Measurements from ENCODE around the gene DDAH1.

Gene DDAH1

GRCh38 chr1:85356130-85356529 lies 108.8 kb downstream of the DDAH1 start:
- Histone ChIP-seq H3K36me3 (ENCODE audit: insufficient read depth, low read length) (no peaks in the 10 kb centered on the region), H3K4me2 (ENCODE audit: low read depth, low read length, poor library complexity, severe bottlenecking) (no peak overlapping the region)

GRCh38 chr1:85352055-85352454 lies 112.9 kb downstream of the DDAH1 start:
- H3K27me3 ChIP-seq (ENCODE audit: insufficient read depth, low read length, poor library complexity, severe bottlenecking), result no peaks in the 10 kb centered on the region

More at GRCh38 chr1:85356130-85356529, 108.8 kb downstream of the DDAH1 start:
- Histone ChIP-seq H2AFZ (ENCODE audit: low read length) (no peak overlapping the region), H3K4me1 (ENCODE audit: insufficient read depth, low read length, poor library complexity, severe bottlenecking) (no peaks in the 10 kb centered on the region), H3K79me2 (ENCODE audit: insufficient read depth, low read length) (no peaks in the 10 kb centered on the region), H3K9ac (ENCODE audit: low read depth, low read length, poor library complexity, severe bottlenecking) (no peak overlapping the region), H3K27me3 (ENCODE audit: insufficient read depth, low read length, poor library complexity, severe bottlenecking) (no peaks in the 10 kb centered on the region), H3F3A (ENCODE audit: low read depth) (no peaks in the 10 kb centered on the region), H4K20me1 (ENCODE audit: insufficient read depth, low read length, poor library complexity, severe bottlenecking) (no peaks in the 10 kb centered on the region), H3K4me3 (ENCODE audit: low read length, poor library complexity, severe bottlenecking) (no peak overlapping the region), H3K9me3 (ENCODE audit: insufficient read depth, low read depth, low read length) (no peaks in the 10 kb centered on the region), H3K9me2 (replicated peaks; ENCODE audit: low read depth, low read length) (no peaks in the 10 kb centered on the region)
- TF ChIP-seq CTCF (conservative IDR thresholded peaks at IDR 0.05; ENCODE audit: low read length) (no peak), EZH2phosphoT487 (IDR thresholded peaks at IDR 0.05; ENCODE audit: borderline replicate concordance) (no peak)

GRCh38 chr1:85351202-85351828 lies 113.6 kb downstream of the DDAH1 start:
- Histone ChIP-seq H3F3A (ENCODE audit: low read depth) (no peaks in the 10 kb centered on the region), H3K79me2 (ENCODE audit: insufficient read depth, low read length) (no peaks in the 10 kb centered on the region), H4K20me1 (ENCODE audit: insufficient read depth, low read length, poor library complexity, severe bottlenecking) (no peaks in the 10 kb centered on the region), H3K4me2 (ENCODE audit: low read depth, low read length, poor library complexity, severe bottlenecking) (no peak overlapping the region), H3K4me3 (ENCODE audit: low read length, poor library complexity, severe bottlenecking) (no peak overlapping the region), H3K9ac (ENCODE audit: low read depth, low read length, poor library complexity, severe bottlenecking) (no peak overlapping the region), H3K9me3 (ENCODE audit: insufficient read depth, low read depth, low read length) (no peaks in the 10 kb centered on the region), H3K27me3 (ENCODE audit: insufficient read depth, low read length, poor library complexity, severe bottlenecking) (no peaks in the 10 kb centered on the region), H3K36me3 (ENCODE audit: insufficient read depth, low read length) (no peaks in the 10 kb centered on the region), H3K4me1 (ENCODE audit: insufficient read depth, low read length, poor library complexity, severe bottlenecking) (no peaks in the 10 kb centered on the region), H2AFZ (ENCODE audit: low read length) (no peak overlapping the region), H3K9me2 (replicated peaks; ENCODE audit: low read depth, low read length) (no peaks in the 10 kb centered on the region)
- no peak for TF ChIP-seq CTCF (conservative IDR thresholded peaks at IDR 0.05; ENCODE audit: low read length)

More at GRCh38 chr1:85352055-85352454, 112.9 kb downstream of the DDAH1 start:
- H3F3A ChIP-seq (ENCODE audit: low read depth), result no peaks in the 10 kb centered on the region
- no peaks in the 10 kb centered on the region for H4K20me1 ChIP-seq (ENCODE audit: insufficient read depth, low read length, poor library complexity, severe bottlenecking)
- no peak overlapping the region for H3K9ac ChIP-seq (ENCODE audit: low read depth, low read length, poor library complexity, severe bottlenecking)
- H3K4me3 ChIP-seq (ENCODE audit: low read length, poor library complexity, severe bottlenecking), result no peak overlapping the region
- no peak overlapping the region for H3K4me2 ChIP-seq (ENCODE audit: low read depth, low read length, poor library complexity, severe bottlenecking)
- H3K4me1 ChIP-seq (ENCODE audit: insufficient read depth, low read length, poor library complexity, severe bottlenecking), result no peaks in the 10 kb centered on the region
- TF ChIP-seq CTCF (conservative IDR thresholded peaks at IDR 0.05; ENCODE audit: low read length) (no peak), EZH2phosphoT487 (IDR thresholded peaks at IDR 0.05; ENCODE audit: borderline replicate concordance) (no peak)
- no peaks in the 10 kb centered on the region for H3K79me2 ChIP-seq (ENCODE audit: insufficient read depth, low read length)
- H3K36me3 ChIP-seq (ENCODE audit: insufficient read depth, low read length), result no peaks in the 10 kb centered on the region
- H3K9me3 ChIP-seq (ENCODE audit: insufficient read depth, low read depth, low read length), result no peaks in the 10 kb centered on the region
- H3K9me2 ChIP-seq (replicated peaks; ENCODE audit: low read depth, low read length), result no peaks in the 10 kb centered on the region
- H2AFZ ChIP-seq (ENCODE audit: low read length), result no peak overlapping the region
